Activated T-helper 17 cell treated with anti-CD3 and anti-CD28 coated beads, Interleukin-2, amount 50 U/mL, for 72 hours (primary cell): ENCODE results near the gene MYO15B. TPM values are rescaled to one million over a fixed set of nuclear protein-coding genes. Genes with fewer than 3 reads are reported as not detected.

Source experiments
- ATAC-seq: fragments of 150-1000 bp; cut with Tn5 transposase; replicated peaks from 2 replicates; pipeline ENCODE4 v1.10.0; 2021; ENCODE audit warnings: mild to moderate bottlenecking, moderate library complexity
- H3K27ac Mint-ChIP-seq: one replicate; pipeline ENCODE4 v1.8.0; 2022; ENCODE audit warnings: mixed read lengths
- H3K27me3 Mint-ChIP-seq: one replicate; pipeline ENCODE4 v1.8.0; 2022; ENCODE audit warnings: mixed read lengths
- H3K36me3 Mint-ChIP-seq: one replicate; pipeline ENCODE4 v1.8.0; 2022; ENCODE audit warnings: low read depth, mild to moderate bottlenecking, mixed read lengths
- H3K4me1 Mint-ChIP-seq: one replicate; pipeline ENCODE4 v1.8.0; 2022; ENCODE audit warnings: mixed read lengths
- H3K4me3 Mint-ChIP-seq: one replicate; pipeline ENCODE4 v1.8.0; 2022; ENCODE audit warnings: mild to moderate bottlenecking, mixed read lengths
- H3K9me3 Mint-ChIP-seq: one replicate; pipeline ENCODE4 v1.8.0; 2022; ENCODE audit warnings: mixed read lengths
- total RNA-seq, 2 donors: library from RNA; stranded (reverse); gene quantifications; one replicate each; pipeline ENCODE4 v1.2.3, GENCODE V29; 2022

Gene MYO15B
- total RNA-seq, 2 donors from 2014 or later: 10.2 to 44.5 TPM

- Mint-ChIP-seq H3K27me3 (no peaks in the 10 kb centered on the region), H3K4me1 (no peaks in the 10 kb centered on the region), H3K27ac (no peak overlapping the region), H3K9me3 (no peaks in the 10 kb centered on the region), H3K36me3 (no peaks in the 10 kb centered on the region), H3K4me3 (no peak overlapping the region)
- no peak for ATAC-seq
Measured at GRCh38 chr17:75616521-75617122, 29.0 kb downstream of the MYO15B start.

- Mint-ChIP-seq H3K27ac (no peak overlapping the region), H3K4me3 (no peak overlapping the region), H3K36me3 (no peaks in the 10 kb centered on the region), H3K9me3 (no peaks in the 10 kb centered on the region), H3K4me1 (no peaks in the 10 kb centered on the region), H3K27me3 (no peaks in the 10 kb centered on the region)
- ATAC-seq: no peak
Measured at GRCh38 chr17:75617218-75617617, 29.6 kb downstream of the MYO15B start.

- H3K27me3 Mint-ChIP-seq: no peaks in the 10 kb centered on the region
- H3K36me3 Mint-ChIP-seq: no peaks in the 10 kb centered on the region
- ATAC-seq: no peak
- H3K9me3 Mint-ChIP-seq: no peaks in the 10 kb centered on the region
- H3K4me3 Mint-ChIP-seq: no peak overlapping the region
- H3K27ac Mint-ChIP-seq: no peak overlapping the region
- H3K4me1 Mint-ChIP-seq: no peaks in the 10 kb centered on the region
Measured at GRCh38 chr17:75617675-75618074, 30.1 kb downstream of the MYO15B start.

- no peak overlapping the region for H3K4me3 Mint-ChIP-seq
- ATAC-seq: no peak
Measured at GRCh38 chr17:75619506-75620431, 32.2 kb downstream of the MYO15B start.

GRCh38 chr17:75621489-75621888, 33.9 kb downstream of the MYO15B start:
- Mint-ChIP-seq H3K36me3 (no peaks in the 10 kb centered on the region), H3K4me3 (no peak overlapping the region), H3K9me3 (no peaks in the 10 kb centered on the region), H3K27ac (no peak overlapping the region), H3K4me1 (no peaks in the 10 kb centered on the region), H3K27me3 (no peaks in the 10 kb centered on the region)
- ATAC-seq: no peak

More at GRCh38 chr17:75619506-75620431, 32.2 kb downstream of the MYO15B start:
- Mint-ChIP-seq H3K27me3 (no peaks in the 10 kb centered on the region), H3K27ac (no peak overlapping the region), H3K9me3 (no peaks in the 10 kb centered on the region), H3K36me3 (no peaks in the 10 kb centered on the region), H3K4me1 (no peaks in the 10 kb centered on the region)

GRCh38 chr17:75622076-75622475, 34.5 kb downstream of the MYO15B start:
- no peaks in the 10 kb centered on the region for H3K9me3 Mint-ChIP-seq
- ATAC-seq: no peak
- H3K27ac Mint-ChIP-seq: no peak overlapping the region
- no peaks in the 10 kb centered on the region for H3K27me3 Mint-ChIP-seq
- H3K4me1 Mint-ChIP-seq: no peaks in the 10 kb centered on the region
- H3K36me3 Mint-ChIP-seq: no peaks in the 10 kb centered on the region
- no peak overlapping the region for H3K4me3 Mint-ChIP-seq

GRCh38 chr17:75622771-75623273, 35.2 kb downstream of the MYO15B start:
- no peaks in the 10 kb centered on the region for H3K27me3 Mint-ChIP-seq
- no peak overlapping the region for H3K4me3 Mint-ChIP-seq
- H3K4me1 Mint-ChIP-seq: no peaks in the 10 kb centered on the region

GRCh38 chr17:75623386-75623785, 35.8 kb downstream of the MYO15B start:
- ATAC-seq: no peak
- no peaks in the 10 kb centered on the region for H3K36me3 Mint-ChIP-seq
- H3K27me3 Mint-ChIP-seq: no peaks in the 10 kb centered on the region
- no peak overlapping the region for H3K4me3 Mint-ChIP-seq
- no peaks in the 10 kb centered on the region for H3K4me1 Mint-ChIP-seq
- no peak overlapping the region for H3K27ac Mint-ChIP-seq
- no peaks in the 10 kb centered on the region for H3K9me3 Mint-ChIP-seq

More at GRCh38 chr17:75622771-75623273, 35.2 kb downstream of the MYO15B start:
- H3K9me3 Mint-ChIP-seq: no peaks in the 10 kb centered on the region
- ATAC-seq: no peak
- no peak overlapping the region for H3K27ac Mint-ChIP-seq
- H3K36me3 Mint-ChIP-seq: no peaks in the 10 kb centered on the region

- no peak for ATAC-seq
- Mint-ChIP-seq H3K9me3 (no peaks in the 10 kb centered on the region), H3K4me3 (no peak overlapping the region), H3K36me3 (no peaks in the 10 kb centered on the region), H3K27ac (no peak overlapping the region), H3K4me1 (no peaks in the 10 kb centered on the region), H3K27me3 (no peaks in the 10 kb centered on the region)
Measured at GRCh38 chr17:75624021-75624420, 36.4 kb downstream of the MYO15B start.

- ATAC-seq: no peak
- Mint-ChIP-seq H3K9me3 (no peaks in the 10 kb centered on the region), H3K4me3 (no peak overlapping the region), H3K36me3 (no peaks in the 10 kb centered on the region), H3K4me1 (no peaks in the 10 kb centered on the region), H3K27me3 (no peaks in the 10 kb centered on the region), H3K27ac (no peak overlapping the region)
Measured at GRCh38 chr17:75624714-75625345, 37.2 kb downstream of the MYO15B start.

GRCh38 chr17:75625813-75626486, 38.4 kb downstream of the MYO15B start:
- no peak overlapping the region for H3K4me3 Mint-ChIP-seq
- peak; percentile 49 for ATAC-seq
- no peaks in the 10 kb centered on the region for H3K27me3 Mint-ChIP-seq
- H3K36me3 Mint-ChIP-seq: no peaks in the 10 kb centered on the region
- no peaks in the 10 kb centered on the region for H3K4me1 Mint-ChIP-seq
- no peak overlapping the region for H3K27ac Mint-ChIP-seq
- no peaks in the 10 kb centered on the region for H3K9me3 Mint-ChIP-seq

GRCh38 chr17:75626496-75627038, 39.0 kb downstream of the MYO15B start:
- Mint-ChIP-seq H3K27ac (no peak overlapping the region), H3K27me3 (no peaks in the 10 kb centered on the region), H3K4me1 (no peaks in the 10 kb centered on the region), H3K36me3 (no peaks in the 10 kb centered on the region), H3K9me3 (no peaks in the 10 kb centered on the region), H3K4me3 (no peak overlapping the region)
- ATAC-seq: no peak

GRCh38 chr17:75627094-75627493, 39.5 kb downstream of the MYO15B start:
- Mint-ChIP-seq H3K4me1 (no peaks in the 10 kb centered on the region), H3K27me3 (no peaks in the 10 kb centered on the region), H3K4me3 (no peak overlapping the region), H3K9me3 (no peaks in the 10 kb centered on the region), H3K36me3 (no peaks in the 10 kb centered on the region), H3K27ac (no peak overlapping the region)
- ATAC-seq: no peak

GRCh38 chr17:75628425-75628824, 40.8 kb downstream of the MYO15B start:
- Mint-ChIP-seq H3K27me3 (no peaks in the 10 kb centered on the region), H3K27ac (no peak overlapping the region), H3K4me3 (no peak overlapping the region), H3K4me1 (no peaks in the 10 kb centered on the region), H3K9me3 (no peaks in the 10 kb centered on the region), H3K36me3 (no peaks in the 10 kb centered on the region)
- no peak for ATAC-seq
